ENCODE data around the gene WASF3.

DNA sequence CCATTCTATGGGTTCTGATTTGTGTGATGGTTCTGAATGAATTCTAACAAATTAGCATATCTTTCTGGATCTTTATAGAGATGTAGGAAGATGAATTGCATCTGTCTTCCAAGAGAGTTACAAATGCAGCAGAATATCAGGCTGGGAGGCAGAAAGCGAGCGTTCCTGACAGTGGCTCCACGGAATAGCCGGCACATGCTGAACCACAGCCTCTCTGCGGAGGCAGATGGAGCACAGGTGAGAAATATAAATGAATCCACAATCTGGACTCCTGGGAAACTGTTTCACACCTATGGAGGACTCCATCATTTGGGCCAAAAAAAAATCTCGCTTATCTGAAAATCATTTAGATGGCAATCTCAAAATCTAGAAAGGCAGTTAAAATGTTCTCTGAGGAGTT lies 34.5 kb upstream of the WASF3 start:
- TF ChIP-seq, protein P1, sequence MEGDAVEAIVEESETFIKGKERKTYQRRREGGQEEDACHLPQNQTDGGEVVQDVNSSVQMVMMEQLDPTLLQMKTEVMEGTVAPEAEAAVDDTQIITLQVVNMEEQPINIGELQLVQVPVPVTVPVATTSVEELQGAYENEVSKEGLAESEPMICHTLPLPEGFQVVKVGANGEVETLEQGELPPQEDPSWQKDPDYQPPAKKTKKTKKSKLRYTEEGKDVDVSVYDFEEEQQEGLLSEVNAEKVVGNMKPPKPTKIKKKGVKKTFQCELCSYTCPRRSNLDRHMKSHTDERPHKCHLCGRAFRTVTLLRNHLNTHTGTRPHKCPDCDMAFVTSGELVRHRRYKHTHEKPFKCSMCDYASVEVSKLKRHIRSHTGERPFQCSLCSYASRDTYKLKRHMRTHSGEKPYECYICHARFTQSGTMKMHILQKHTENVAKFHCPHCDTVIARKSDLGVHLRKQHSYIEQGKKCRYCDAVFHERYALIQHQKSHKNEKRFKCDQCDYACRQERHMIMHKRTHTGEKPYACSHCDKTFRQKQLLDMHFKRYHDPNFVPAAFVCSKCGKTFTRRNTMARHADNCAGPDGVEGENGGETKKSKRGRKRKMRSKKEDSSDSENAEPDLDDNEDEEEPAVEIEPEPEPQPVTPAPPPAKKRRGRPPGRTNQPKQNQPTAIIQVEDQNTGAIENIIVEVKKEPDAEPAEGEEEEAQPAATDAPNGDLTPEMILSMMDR (conservative IDR thresholded peaks at IDR 0.05), result no peak
- TF ChIP-seq EZH2 (IDR thresholded peaks at IDR 0.05; ENCODE audit: low read depth), result no peak
